ENCODE measurements around the gene MYO5B. TPM values are rescaled to one million over a fixed set of nuclear protein-coding genes. Genes with fewer than 3 reads are reported as not detected.

Gene MYO5B
- total and polyA plus RNA-seq, 7 experiments from 2014 or later: 0.02 to 0.04 TPM; not detected in 5

- Histone ChIP-seq H3K9me3 (ENCODE audit: control insufficient read depth in 2 of 3, low read length in 3 of 3) (no peaks in the 10 kb centered on the region), H3K4me1 (ENCODE audit: control insufficient read depth in 2 of 2, insufficient read depth in 2 of 2, low read length in 2 of 2) (no peaks in the 10 kb centered on the region), H3K4me3 (ENCODE audit: low read length) (no peak overlapping the region), H3K27ac (ENCODE audit: low read depth, low read length) (no peak overlapping the region), H3K27me3 (ENCODE audit: control insufficient read depth in 2 of 2, insufficient read depth in 2 of 2, low read length in 2 of 2) (no peaks in the 10 kb centered on the region), H3K36me3 (ENCODE audit: control insufficient read depth in 2 of 3, insufficient read depth in 3 of 3, low read length in 3 of 3) (no peaks in the 10 kb centered on the region)
- H3K27ac Mint-ChIP-seq: no peak overlapping the region
- H3K9me3 Mint-ChIP-seq: peaks cover 0 to 9% (median 3%) of the 10 kb centered on the region in 11 donors
- H3K27me3 Mint-ChIP-seq: peaks cover 3 to 34% (median 10%) of the 10 kb centered on the region in 5 donors
- ChIA-PET POLR2A (no interaction called here), CTCF (no interaction called here)
- DNase-seq (no peak), ATAC-seq (no peak)
- H3K4me3 Mint-ChIP-seq: no peak overlapping the region
- no peaks in the 10 kb centered on the region for H3K36me3 Mint-ChIP-seq
- intact Hi-C loops (cut with micrococcal nuclease): no loop called here
- no peaks in the 10 kb centered on the region for H3K4me1 Mint-ChIP-seq
Measured at GRCh38 chr18:49926106-49926745, 268.7 kb downstream of the MYO5B start.

GRCh38 chr18:49924293-49924983 lies 270.5 kb downstream of the MYO5B start:
- intact Hi-C loops (cut with micrococcal nuclease): no loop called here
- Histone ChIP-seq H3K27me3 (ENCODE audit: control insufficient read depth in 2 of 2, insufficient read depth in 2 of 2, low read length in 2 of 2) (no peaks in the 10 kb centered on the region), H3K36me3 (ENCODE audit: control insufficient read depth in 2 of 3, insufficient read depth in 3 of 3, low read length in 3 of 3) (no peaks in the 10 kb centered on the region), H3K27ac (ENCODE audit: low read depth, low read length) (no peak overlapping the region), H3K9me3 (ENCODE audit: control insufficient read depth in 2 of 3, low read length in 3 of 3) (no peaks in the 10 kb centered on the region), H3K4me1 (ENCODE audit: control insufficient read depth in 2 of 2, insufficient read depth in 2 of 2, low read length in 2 of 2) (no peaks in the 10 kb centered on the region), H3K4me3 (ENCODE audit: low read length) (no peak overlapping the region)
- H3K4me3 Mint-ChIP-seq: no peak overlapping the region
- no peak overlapping the region for H3K27ac Mint-ChIP-seq
- peaks cover 0 to 9% (median 3%) of the 10 kb centered on the region in 11 donors for H3K9me3 Mint-ChIP-seq
- CTCF ChIA-PET: no interaction called here
- peaks cover 12 to 48% (median 22%) of the 10 kb centered on the region in 5 donors for H3K27me3 Mint-ChIP-seq
- H3K36me3 Mint-ChIP-seq: no peaks in the 10 kb centered on the region
- H3K4me1 Mint-ChIP-seq: no peaks in the 10 kb centered on the region
- ATAC-seq (no peak), DNase-seq (no peak)
- POLR2A ChIA-PET: no interaction called here

GRCh38 chr18:49922228-49922627 lies 272.7 kb downstream of the MYO5B start:
- ChIA-PET CTCF (no interaction called here), POLR2A (no interaction called here)
- peaks cover 0 to 9% (median 3%) of the 10 kb centered on the region in 11 donors for H3K9me3 Mint-ChIP-seq
- intact Hi-C loops (cut with micrococcal nuclease): no loop called here
- DNase-seq: no peak
- H3K4me1 ChIP-seq (ENCODE audit: control insufficient read depth in 2 of 2, insufficient read depth in 2 of 2, low read length in 2 of 2): no peaks in the 10 kb centered on the region
- H3K4me1 Mint-ChIP-seq: no peaks in the 10 kb centered on the region
- no peak overlapping the region for H3K27ac ChIP-seq (ENCODE audit: low read depth, low read length)
- no peaks in the 10 kb centered on the region for H3K27me3 ChIP-seq (ENCODE audit: control insufficient read depth in 2 of 2, insufficient read depth in 2 of 2, low read length in 2 of 2)
- no peak overlapping the region for H3K4me3 Mint-ChIP-seq
- H3K27ac Mint-ChIP-seq: no peak overlapping the region
- no peaks in the 10 kb centered on the region for H3K36me3 ChIP-seq (ENCODE audit: control insufficient read depth in 2 of 3, insufficient read depth in 3 of 3, low read length in 3 of 3)
- no peaks in the 10 kb centered on the region for H3K9me3 ChIP-seq (ENCODE audit: control insufficient read depth in 2 of 3, low read length in 3 of 3)
- H3K36me3 Mint-ChIP-seq: no peaks in the 10 kb centered on the region
- no peak for ATAC-seq
- H3K4me3 ChIP-seq (ENCODE audit: low read length): no peak overlapping the region
- H3K27me3 Mint-ChIP-seq: peaks cover 17 to 52% (median 38%) of the 10 kb centered on the region in 5 donors

GRCh38 chr18:49921318-49921985 lies 273.5 kb downstream of the MYO5B start:
- no peaks in the 10 kb centered on the region for H3K4me1 Mint-ChIP-seq
- Histone ChIP-seq H3K27ac (ENCODE audit: low read depth, low read length) (no peak overlapping the region), H3K36me3 (ENCODE audit: control insufficient read depth in 2 of 3, insufficient read depth in 3 of 3, low read length in 3 of 3) (no peaks in the 10 kb centered on the region), H3K4me1 (ENCODE audit: control insufficient read depth in 2 of 2, insufficient read depth in 2 of 2, low read length in 2 of 2) (no peaks in the 10 kb centered on the region), H3K4me3 (ENCODE audit: low read length) (no peak overlapping the region), H3K27me3 (ENCODE audit: control insufficient read depth in 2 of 2, insufficient read depth in 2 of 2, low read length in 2 of 2) (no peaks in the 10 kb centered on the region), H3K9me3 (ENCODE audit: control insufficient read depth in 2 of 3, low read length in 3 of 3) (no peaks in the 10 kb centered on the region)
- intact Hi-C loops (cut with micrococcal nuclease): no loop called here
- ATAC-seq (no peak), DNase-seq (no peak)
- no peaks in the 10 kb centered on the region for H3K36me3 Mint-ChIP-seq
- no peak overlapping the region for H3K27ac Mint-ChIP-seq
- CTCF ChIA-PET: no interaction called here
- peaks cover 0 to 9% (median 3%) of the 10 kb centered on the region in 11 donors for H3K9me3 Mint-ChIP-seq
- H3K27me3 Mint-ChIP-seq: peaks cover 19 to 48% (median 40%) of the 10 kb centered on the region in 5 donors
- no peak overlapping the region for H3K4me3 Mint-ChIP-seq
- POLR2A ChIA-PET: no interaction called here

GRCh38 chr18:49920731-49921130 lies 274.2 kb downstream of the MYO5B start:
- Histone ChIP-seq H3K27me3 (ENCODE audit: control insufficient read depth in 2 of 2, insufficient read depth in 2 of 2, low read length in 2 of 2) (no peaks in the 10 kb centered on the region), H3K36me3 (ENCODE audit: control insufficient read depth in 2 of 3, insufficient read depth in 3 of 3, low read length in 3 of 3) (no peaks in the 10 kb centered on the region), H3K4me3 (ENCODE audit: low read length) (no peak overlapping the region), H3K27ac (ENCODE audit: low read depth, low read length) (no peak overlapping the region), H3K9me3 (ENCODE audit: control insufficient read depth in 2 of 3, low read length in 3 of 3) (no peaks in the 10 kb centered on the region), H3K4me1 (ENCODE audit: control insufficient read depth in 2 of 2, insufficient read depth in 2 of 2, low read length in 2 of 2) (no peaks in the 10 kb centered on the region)
- ChIA-PET CTCF (no interaction called here), POLR2A (no interaction called here)
- DNase-seq (no peak), ATAC-seq (no peak)
- Mint-ChIP-seq H3K27ac (no peak overlapping the region), H3K36me3 (no peaks in the 10 kb centered on the region), H3K27me3 (peaks cover 19 to 48% (median 37%) of the 10 kb centered on the region in 5 donors), H3K9me3 (peaks cover 0 to 9% (median 3%) of the 10 kb centered on the region in 11 donors), H3K4me1 (no peaks in the 10 kb centered on the region), H3K4me3 (no peak overlapping the region)
- intact Hi-C loops (cut with micrococcal nuclease): no loop called here

GRCh38 chr18:49917742-49918141 lies 277.2 kb downstream of the MYO5B start:
- no peak overlapping the region for H3K27ac Mint-ChIP-seq
- ChIA-PET CTCF (no interaction called here), POLR2A (no interaction called here)
- Histone ChIP-seq H3K4me3 (ENCODE audit: low read length) (no peak overlapping the region), H3K27ac (ENCODE audit: low read depth, low read length) (no peak overlapping the region), H3K27me3 (ENCODE audit: control insufficient read depth in 2 of 2, insufficient read depth in 2 of 2, low read length in 2 of 2) (no peaks in the 10 kb centered on the region), H3K36me3 (ENCODE audit: control insufficient read depth in 2 of 3, insufficient read depth in 3 of 3, low read length in 3 of 3) (no peaks in the 10 kb centered on the region), H3K9me3 (ENCODE audit: control insufficient read depth in 2 of 3, low read length in 3 of 3) (no peaks in the 10 kb centered on the region), H3K4me1 (ENCODE audit: control insufficient read depth in 2 of 2, insufficient read depth in 2 of 2, low read length in 2 of 2) (no peaks in the 10 kb centered on the region)
- no peak for DNase-seq
- intact Hi-C loops (cut with micrococcal nuclease): no loop called here
- peaks cover 23 to 42% (median 40%) of the 10 kb centered on the region in 5 donors for H3K27me3 Mint-ChIP-seq
- H3K36me3 Mint-ChIP-seq: peaks cover 0 to 6% (median 0%) of the 10 kb centered on the region in 5 donors
- peaks cover 0 to 2% (median 0%) of the 10 kb centered on the region in 11 donors for H3K9me3 Mint-ChIP-seq
- no peaks in the 10 kb centered on the region for H3K4me1 Mint-ChIP-seq
- ATAC-seq: no peak
- H3K4me3 Mint-ChIP-seq: no peak overlapping the region

Measured in naive thymus-derived CD4-positive, alpha-beta T cell (primary cell).